LoVo (cell line): ENCODE measurements around the gene PSMD13.

Source experiments
- DNase-seq: peaks from one replicate; pipeline ENCODE4 v3.0.0-alpha.2; 2016; ENCODE audit warnings: low spot score

Gene PSMD13

GRCh38 chr11:289712-290620 is 53.2 kb downstream of the PSMD13 start:
- DNase-seq = no peak

DNA sequence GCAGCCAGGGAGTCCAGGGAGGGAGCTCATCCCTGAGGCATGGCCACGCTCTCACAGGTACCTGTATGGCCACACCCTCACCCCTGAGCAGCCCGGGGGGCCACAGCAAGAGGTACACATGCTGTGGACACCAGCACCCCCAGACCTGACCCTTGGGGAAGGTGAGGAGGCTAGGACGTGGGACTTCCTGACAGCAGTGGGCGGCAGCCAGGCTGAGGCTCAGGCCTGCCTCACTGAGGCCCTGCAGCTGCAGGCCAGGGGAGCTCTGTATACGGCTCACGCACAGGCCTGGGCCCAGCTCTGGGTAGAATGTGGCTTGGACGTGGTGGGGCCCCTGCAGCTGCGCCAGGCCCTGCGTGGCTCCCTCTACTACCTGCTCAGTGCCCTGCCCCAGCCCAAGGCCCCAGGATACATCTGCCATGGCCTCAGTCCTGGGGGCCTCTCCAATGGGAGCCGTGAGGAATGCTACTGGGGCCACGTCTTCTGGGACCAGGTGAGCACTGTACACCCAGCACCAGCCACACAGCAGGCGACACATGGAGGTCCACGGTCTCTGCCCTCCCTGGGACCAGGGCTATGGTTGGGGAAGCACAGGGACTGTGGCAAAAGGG is 54.0 kb downstream of the PSMD13 start:
- no peak for DNase-seq

DNA sequence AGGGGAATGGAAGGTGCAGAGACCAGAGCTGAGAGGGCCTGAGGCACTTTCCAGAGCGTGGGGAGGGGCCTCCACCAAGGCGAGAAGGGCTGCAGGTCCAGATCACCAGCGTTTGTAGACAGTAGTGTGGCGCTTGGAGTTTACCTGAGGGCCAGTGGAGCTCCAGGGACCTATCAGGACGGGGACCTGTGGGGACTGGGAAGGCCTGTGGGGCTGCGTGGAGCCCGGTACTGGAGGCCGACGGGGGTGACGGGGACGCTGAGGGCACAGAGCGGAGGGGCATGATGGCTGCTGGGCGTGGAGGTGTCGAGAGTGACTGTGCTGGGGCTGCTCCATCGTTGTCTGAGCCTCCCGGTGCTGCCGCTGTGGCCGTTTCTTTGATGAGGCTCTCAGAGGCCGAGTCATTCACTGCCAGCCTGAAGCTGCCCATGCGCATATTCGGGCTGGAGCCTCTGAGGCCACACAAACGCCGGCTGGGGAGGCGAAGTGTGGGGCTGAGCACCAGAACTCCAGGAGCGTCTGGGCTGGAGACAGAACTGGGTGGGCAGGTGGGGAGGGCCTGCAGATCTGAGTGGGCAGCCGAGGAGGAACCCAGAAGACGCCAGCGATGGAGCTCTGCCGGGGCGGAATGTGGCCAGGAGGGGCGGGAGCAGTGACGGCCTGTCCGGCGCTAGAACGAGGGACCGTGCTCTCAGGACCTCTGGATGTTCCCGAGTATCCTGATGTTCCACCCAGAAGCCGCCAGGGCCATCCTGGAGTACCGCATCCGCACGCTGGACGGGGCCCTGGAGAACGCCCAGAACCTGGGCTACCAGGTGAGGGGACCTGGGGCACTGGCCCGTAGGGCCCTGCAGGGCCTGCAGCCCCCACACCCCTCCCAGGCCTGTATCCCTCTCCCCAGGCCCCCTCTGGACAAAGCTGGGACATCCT is 54.8 kb downstream of the PSMD13 start:
- DNase-seq = no peak

DNA sequence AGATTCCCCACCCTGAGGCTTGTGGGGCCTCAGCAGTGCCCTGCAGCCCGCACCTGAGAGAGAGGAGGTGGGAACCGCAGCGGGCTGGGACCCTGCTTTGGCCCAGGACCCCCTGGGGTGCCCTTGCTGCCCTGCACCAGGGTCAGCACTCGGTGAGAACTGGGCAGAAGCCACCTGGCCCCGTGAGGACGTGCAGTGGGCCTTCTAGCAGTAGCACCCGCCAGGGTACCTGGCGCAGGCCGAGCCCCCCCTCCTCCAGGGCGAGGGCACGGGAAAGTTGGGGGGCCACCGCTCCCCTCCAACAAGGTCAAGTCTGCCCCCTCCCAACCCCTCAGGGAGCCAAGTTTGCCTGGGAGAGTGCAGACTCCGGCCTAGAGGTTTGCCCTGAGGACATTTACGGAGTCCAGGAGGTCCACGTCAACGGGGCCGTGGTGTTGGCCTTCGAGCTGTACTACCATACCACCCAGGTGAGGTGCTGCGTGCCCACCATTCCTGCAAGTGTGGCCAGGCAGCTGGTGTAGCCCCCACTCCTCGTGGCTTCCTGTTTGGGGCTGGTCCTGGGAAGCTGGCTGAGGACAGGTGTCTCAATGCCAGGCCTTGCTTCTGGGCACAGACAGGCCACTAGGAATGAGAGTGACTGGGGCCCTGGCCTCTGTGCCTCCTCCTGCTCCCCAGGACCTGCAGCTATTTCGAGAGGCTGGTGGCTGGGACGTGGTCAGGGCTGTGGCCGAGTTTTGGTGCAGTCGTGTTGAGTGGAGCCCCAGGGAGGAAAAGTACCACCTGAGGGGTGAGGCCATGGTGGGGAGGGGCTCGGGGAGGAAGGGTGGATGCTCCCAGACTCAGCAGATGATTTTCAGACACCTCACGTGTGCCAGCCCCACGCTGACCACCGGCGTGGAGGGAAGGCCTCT is 55.7 kb downstream of the PSMD13 start:
- DNase-seq = no peak

- DNase-seq = no peak
Measured at GRCh38 chr11:293271-293851, 56.6 kb downstream of the PSMD13 start.

DNA sequence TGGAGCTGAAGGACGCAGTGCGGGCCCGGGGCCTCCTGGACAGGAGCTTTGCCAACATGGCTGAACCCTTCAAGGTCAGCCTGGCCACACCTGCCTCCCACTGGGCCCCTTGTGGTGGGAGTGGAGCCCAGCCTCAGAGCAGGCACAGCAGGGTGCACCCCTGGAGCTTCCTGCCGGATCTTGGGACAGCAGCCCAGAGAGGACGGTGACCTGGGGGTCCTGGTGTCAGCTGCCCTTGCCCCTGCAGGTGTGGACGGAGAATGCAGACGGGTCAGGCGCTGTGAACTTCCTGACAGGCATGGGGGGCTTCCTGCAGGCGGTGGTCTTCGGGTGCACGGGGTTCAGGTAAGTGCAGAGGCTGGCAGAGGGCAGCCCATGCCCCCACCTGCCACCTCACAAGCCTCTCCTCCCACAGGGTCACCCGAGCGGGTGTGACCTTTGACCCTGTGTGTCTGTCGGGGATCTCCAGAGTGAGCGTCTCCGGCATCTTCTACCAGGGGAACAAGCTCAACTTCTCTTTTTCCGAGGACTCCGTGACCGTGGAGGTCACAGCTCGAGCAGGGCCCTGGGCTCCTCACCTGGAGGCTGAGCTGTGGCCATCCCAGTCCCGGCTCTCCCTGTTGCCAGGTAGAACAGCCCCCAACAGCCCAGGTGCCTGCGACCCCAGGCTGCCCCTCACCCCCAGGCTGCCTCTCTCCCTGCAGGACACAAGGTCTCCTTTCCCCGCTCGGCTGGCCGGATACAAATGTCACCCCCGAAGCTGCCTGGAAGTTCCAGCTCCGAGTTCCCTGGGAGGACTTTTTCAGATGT is 57.3 kb downstream of the PSMD13 start:
- DNase-seq = no peak

GRCh38 chr11:294780-295179 is 58.0 kb downstream of the PSMD13 start:
- DNase-seq = no peak

DNA sequence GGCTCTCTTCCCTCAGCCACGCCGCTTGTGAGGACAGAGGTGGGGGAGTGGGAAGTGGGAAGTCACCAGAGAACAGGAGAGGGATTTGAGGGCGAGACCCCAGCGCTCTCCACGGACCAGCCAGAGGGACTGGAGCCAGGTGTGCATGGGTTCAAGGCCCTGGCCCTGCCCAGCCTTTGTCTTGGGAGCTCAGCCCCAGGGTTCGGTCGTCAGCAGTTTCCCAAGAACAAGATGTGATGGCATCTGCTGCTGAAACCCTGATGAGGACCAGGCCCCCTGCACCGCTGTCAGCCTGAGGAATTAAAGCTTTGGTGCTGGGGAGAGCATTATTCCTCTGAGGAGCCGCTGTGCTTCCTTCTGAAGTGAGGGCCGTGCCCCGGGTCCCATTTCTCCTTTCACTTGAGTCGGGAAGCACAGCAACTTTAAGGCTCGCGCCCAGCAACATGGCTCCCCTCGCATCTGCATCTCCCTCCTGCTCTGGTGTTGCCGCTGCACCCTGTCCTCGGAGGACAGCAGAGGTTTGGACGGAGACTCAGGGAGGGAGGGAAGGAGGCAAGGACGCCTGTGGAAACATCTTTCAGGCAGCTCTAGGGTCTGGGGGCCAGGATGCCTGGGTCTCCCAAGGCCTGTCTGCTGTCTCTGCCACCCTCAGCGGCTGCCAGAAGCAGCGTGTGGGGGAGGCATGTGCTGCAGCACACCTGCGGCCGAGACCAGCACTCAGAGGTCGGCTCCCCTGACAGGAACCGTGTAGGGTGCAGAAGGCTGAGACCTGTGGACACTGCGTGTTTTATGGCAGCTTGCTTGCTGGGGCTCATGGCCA is 58.8 kb downstream of the PSMD13 start:
- DNase-seq = no peak

DNA sequence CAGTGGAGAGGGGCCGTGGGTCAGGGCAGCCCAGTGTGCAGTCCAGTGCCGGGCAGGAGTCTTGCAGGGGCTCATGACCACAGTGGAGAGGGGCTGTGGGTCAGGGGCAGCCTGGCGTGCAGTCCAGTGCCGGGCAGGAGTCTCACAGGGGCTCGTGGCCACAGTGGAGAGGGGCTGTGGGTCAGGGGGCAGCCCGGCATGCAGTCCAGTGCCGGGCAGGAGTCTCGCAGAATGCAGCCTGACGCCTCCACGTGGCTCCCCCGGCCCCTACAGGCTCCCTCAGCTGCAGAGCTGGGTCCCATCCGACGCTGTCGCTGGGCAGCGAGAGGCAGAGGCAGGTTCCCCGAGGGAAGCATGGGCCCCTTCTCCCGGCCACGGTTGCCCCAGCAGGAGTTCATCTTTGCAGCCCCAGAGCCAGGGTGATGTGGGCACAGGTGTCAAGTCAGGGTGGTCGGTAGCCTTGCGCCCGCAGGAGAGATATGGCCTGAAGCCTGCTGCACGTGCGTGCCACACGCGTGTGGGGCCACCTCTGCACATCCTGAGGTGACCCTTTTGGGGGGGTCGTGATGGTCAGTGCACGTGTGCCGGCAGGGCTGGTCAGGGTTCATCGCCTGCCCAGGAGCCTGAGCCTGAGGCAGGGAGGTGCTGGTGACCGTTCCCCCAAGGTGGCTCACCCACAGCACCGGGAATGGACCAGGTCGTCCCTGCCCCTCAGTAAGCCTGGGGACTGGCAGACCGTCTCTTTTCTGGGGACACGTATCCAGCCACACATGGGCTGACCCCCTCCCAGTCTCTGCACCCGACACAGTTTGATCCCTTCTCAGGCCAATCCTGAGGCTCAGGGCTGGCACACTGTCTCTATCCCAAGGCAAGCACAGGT is 59.6 kb downstream of the PSMD13 start:
- no peak for DNase-seq

GRCh38 chr11:297051-297585 is 60.3 kb downstream of the PSMD13 start:
- no peak for DNase-seq

GRCh38 chr11:297586-298405 is 61.0 kb downstream of the PSMD13 start:
- DNase-seq = no peak

DNA sequence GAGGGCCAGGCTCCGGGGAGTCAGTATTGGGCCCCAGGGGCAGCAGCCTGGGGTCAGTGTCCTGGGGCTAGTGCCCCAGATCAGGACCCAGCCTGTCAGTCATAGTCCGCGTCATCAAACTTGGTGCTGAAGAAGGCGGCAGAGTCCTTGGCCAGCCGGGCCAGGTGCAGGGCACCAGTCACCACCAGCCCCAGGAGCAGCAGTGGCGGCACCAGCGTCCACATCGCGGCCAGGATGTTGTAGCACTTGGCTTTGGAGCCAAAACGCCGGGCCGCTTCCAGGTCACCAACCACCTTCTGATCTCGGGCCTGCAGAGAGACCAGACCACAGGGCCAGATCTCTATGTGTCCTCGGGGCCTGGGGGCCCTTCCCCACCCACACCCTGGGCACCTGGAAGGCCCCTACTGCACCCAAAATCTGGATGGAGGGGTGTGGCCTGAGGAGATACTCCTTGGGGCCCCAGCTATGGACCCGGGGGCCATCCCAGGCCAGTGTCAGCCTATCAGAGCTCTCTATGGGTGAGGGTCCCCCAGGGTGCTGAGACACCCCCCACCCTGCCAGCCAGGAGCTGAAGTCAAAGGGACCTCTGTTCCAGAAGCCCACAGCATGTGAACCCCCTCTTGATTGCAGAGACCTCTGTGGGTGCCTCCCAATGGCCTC is 61.8 kb downstream of the PSMD13 start:
- DNase-seq = no peak

GRCh38 chr11:299081-299891 is 62.5 kb downstream of the PSMD13 start, which contains the start of gene IFITM5:
Gene IFITM5, minus strand, starts transcription at chr11:299526. Its CDS starts 36 bp downstream, at chr11:299490.
- DNase-seq = no peak

DNA sequence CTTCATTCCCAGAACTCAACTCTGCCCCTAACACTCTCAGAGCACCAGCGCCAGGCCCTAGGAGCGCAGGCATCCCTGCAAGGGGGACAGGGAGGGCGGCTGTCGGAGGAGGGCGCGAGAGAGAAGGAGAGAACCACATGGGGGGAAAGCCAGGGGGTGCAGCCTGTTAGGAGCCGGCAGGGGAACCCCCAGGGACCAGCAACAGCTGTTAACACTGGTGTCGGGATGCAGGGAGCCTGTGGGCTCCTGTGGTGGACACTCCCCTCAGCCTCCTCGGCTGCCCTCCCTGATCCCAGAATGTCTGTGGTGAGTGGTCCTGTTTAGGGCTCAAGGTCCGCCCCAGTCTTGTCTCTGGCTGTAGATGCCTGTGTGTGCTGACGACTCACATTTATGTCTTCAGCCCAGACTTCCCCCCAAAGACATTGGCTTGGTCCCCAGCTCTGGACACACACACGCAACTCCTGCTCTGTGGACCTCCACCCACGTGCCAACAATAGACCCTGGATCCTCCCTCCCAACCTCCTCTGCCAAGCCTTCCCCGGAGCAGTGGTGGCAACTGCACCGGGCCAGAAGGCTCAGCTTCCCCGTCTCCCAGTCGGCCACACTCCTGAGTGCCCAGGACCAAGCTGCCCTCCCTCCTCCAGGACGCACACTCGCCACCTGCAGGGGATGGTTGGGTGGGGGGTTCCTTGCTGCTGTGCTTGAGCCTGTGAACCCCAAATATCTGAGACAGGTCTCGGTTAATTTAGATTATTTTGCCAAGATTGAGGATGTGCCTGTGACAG is 63.4 kb downstream of the PSMD13 start:
- DNase-seq = no peak
